ENCODE results near the gene ZNF280C.

The ZNF280C gene

DNA sequence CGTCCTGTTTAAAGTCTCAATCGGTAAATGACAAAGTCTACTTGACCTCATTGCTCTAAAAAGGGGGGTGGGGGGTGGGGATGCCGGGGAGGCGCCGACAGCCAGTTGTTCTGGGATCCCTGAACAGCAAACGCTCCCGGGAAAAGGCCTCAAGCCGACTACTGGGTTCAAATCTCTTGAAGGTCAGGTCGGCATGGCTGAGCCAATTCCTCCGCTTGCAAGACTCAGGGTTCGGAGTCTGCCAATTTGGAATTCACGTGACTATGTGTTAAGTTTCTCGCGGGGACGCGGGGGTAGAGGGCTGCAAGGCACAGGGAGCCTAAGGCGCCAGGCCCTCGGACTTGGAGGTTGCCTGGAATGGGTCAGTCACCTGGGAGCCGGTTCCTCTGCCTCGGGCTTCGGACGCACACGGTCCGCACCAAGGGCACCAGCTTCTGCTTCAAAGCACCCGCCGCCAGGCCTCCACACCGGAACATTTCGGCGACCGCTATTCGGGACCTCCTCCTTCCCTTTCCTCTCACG is 103.5 kb downstream of the ZNF280C start:
- DNase-seq (ENCODE audit: insufficient read length, low spot score) (no peak), FAIRE-seq (no peak)
- TF ChIP-seq, protein P1, sequence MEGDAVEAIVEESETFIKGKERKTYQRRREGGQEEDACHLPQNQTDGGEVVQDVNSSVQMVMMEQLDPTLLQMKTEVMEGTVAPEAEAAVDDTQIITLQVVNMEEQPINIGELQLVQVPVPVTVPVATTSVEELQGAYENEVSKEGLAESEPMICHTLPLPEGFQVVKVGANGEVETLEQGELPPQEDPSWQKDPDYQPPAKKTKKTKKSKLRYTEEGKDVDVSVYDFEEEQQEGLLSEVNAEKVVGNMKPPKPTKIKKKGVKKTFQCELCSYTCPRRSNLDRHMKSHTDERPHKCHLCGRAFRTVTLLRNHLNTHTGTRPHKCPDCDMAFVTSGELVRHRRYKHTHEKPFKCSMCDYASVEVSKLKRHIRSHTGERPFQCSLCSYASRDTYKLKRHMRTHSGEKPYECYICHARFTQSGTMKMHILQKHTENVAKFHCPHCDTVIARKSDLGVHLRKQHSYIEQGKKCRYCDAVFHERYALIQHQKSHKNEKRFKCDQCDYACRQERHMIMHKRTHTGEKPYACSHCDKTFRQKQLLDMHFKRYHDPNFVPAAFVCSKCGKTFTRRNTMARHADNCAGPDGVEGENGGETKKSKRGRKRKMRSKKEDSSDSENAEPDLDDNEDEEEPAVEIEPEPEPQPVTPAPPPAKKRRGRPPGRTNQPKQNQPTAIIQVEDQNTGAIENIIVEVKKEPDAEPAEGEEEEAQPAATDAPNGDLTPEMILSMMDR (IDR thresholded peaks at IDR 0.05; ENCODE audit: insufficient read depth, missing control alignments): no peak

DNA sequence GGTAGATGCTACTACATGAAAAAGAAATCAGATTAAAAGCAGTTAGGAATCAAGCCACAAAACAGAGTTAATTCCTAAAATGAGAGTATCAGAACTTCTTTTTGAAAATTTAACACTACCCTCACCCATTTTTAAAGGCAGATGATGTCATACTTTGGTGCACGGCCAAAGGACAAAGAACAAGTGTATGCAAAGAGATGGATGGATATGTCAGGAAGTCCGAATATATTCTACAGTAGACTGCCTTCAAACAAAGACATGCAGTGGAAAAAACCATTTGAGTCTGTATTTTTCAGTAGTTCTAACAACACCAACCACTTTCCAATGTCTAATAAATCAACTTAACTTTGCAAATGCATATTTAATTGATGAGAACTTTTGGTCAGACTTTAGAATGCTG is 105.3 kb downstream of the ZNF280C start:
- TF ChIP-seq, protein P1 (IDR thresholded peaks at IDR 0.05; ENCODE audit: insufficient read depth, missing control alignments): no peak
- no peak for FAIRE-seq
- DNase-seq (ENCODE audit: insufficient read length, low spot score): no peak

DNA sequence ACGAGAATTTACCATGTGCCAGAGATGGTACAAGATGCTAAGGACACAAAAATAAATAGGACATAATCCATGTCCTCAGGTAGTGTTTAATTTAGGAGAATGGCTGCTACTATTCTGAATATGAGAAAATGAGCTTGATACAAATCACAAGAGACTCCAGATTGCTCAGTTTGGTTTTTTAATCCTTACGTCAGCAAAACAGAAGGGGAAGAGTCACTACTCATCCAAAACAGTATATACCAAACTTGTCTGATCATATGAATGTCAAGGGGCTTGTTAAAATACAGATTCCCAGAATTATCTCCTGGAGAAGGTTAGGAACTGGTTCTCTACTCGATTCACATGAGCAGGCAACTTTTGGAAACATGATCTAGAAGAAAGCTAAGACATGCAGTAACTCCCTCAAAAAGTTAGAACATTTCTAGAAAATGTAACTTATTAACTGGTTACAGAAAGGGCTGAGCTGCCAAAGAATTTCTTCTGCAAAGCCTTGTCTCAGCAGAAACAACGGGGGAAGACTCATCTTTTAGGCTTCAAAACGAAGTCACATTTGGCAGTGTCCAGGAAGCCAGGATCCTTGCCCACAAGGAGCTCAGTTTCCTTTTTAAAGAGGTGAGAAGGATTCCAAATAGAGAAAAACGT is 106.5 kb downstream of the ZNF280C start:
- TF ChIP-seq, protein P1 (IDR thresholded peaks at IDR 0.05; ENCODE audit: insufficient read depth, missing control alignments): no peak

DNA sequence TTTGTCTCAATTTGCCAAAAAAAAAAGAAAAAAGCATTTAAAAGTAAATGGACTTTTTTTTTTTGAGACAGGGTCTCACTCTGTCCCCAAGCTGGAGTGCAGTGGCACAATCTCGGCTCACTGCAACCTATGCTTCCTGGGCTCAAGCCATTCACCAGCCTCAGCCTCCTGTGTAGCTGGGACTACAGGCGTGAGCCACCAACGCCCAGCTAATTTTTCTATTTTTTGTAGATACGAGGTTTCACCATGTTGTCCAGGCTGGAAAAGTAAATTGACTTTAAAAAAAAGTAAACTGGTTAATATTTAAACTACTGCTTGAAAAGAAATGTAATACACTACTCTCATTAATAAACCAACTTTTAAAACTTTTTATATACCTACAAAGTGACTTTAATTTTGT is 108.9 kb downstream of the ZNF280C start:
- FAIRE-seq (no peak), DNase-seq (ENCODE audit: insufficient read length, low spot score) (no peak)
- TF ChIP-seq, protein P1 (IDR thresholded peaks at IDR 0.05; ENCODE audit: insufficient read depth, missing control alignments): no peak

More for the DNA sequence above, 106.5 kb downstream of the ZNF280C start:
- DNase-seq (ENCODE audit: insufficient read length, low spot score): no peak
- FAIRE-seq: no peak

DNA sequence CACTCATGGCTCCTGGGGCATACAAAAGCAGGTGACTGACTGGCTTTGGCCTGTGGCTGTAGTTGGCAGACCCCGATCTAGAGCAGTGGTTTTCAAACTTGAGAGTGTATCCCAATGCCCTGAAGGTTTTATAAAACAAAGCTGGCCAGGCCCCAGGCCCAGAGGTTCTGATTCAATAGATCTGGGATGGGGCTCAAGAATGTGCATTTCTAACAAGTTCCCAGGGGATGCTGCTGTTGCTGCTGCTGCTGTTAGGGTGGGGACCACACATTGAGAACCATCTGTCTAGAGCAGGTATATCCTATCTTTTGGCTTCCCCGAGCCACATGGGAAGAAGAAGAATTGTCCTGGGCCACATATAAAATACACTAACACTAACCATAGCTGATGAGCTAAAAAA is 110.4 kb downstream of the ZNF280C start:
- TF ChIP-seq, protein P1 (IDR thresholded peaks at IDR 0.05; ENCODE audit: insufficient read depth, missing control alignments): no peak
- FAIRE-seq (no peak), DNase-seq (ENCODE audit: insufficient read length, low spot score) (no peak)

DNA sequence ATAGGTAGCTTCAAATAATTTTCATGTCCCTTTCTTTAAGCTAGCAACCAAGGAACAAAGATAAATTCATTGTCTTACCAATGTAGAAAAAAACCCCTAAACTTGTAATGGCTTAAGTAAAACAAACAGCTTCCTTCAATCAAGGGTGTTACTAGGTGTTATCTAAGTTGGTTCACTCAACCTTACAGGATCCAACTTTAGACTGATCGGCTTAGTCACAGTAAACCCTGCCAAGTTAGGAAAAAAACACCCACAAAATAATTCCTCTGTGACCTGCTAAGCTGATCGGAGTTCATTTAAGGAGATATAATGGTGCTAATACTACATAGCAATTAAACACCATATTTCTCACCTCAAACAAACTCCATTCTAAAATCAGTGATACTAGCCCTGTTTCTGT is 113.1 kb downstream of the ZNF280C start:
- FAIRE-seq: peak; percentile 74
- TF ChIP-seq, protein P1 (IDR thresholded peaks at IDR 0.05; ENCODE audit: insufficient read depth, missing control alignments): no peak
- DNase-seq (ENCODE audit: insufficient read length, low spot score): no peak

All from D721Med (cell line).